ENCODE results near the gene VNN1. TPM values are rescaled to one million over a fixed set of nuclear protein-coding genes. Genes with fewer than 3 reads are reported as not detected.
A peak's percentile ranks its signal among the peaks of the same experiment; 100 is the strongest.

VNN1 gene
- total and polyA plus RNA-seq, 11 donors = 0.29 to 2.2 (median 0.49) TPM

DNA sequence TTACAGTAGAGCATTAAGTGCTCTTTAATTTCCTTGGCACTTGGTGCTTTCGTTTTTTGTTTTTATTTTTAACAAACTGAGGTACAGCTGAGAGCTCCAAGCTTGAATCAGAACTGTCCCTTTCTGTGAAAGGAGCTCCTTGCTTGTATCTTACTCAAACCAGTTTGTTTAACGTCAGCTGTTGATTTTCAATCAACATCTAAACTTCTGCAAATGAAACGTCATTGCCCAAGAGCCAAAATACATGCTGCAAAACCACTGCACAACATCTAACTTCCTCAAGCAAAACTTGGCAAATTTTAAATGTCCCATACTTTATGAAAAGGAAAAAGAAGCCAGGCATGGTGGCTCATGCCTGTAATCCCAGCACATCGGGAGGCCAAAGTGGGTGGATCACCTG lies 28.6 kb upstream of the VNN1 start:
- Histone ChIP-seq H3K9me3 (no peaks in the 10 kb centered on the region), H3K4me1 (peaks cover 0 to 11% (median 0%) of the 10 kb centered on the region in 12 donors), H3K36me3 (no peaks in the 10 kb centered on the region), H3K27me3 (no peaks in the 10 kb centered on the region), H3K27ac (peak overlapping the region in 2 of 12 donors; percentile 8 to 73), H3K4me3 (no peak overlapping the region)
- TF ChIP-seq POLR2A (IDR thresholded peaks at IDR 0.05) = no peak
- TF ChIP-seq, protein P1, sequence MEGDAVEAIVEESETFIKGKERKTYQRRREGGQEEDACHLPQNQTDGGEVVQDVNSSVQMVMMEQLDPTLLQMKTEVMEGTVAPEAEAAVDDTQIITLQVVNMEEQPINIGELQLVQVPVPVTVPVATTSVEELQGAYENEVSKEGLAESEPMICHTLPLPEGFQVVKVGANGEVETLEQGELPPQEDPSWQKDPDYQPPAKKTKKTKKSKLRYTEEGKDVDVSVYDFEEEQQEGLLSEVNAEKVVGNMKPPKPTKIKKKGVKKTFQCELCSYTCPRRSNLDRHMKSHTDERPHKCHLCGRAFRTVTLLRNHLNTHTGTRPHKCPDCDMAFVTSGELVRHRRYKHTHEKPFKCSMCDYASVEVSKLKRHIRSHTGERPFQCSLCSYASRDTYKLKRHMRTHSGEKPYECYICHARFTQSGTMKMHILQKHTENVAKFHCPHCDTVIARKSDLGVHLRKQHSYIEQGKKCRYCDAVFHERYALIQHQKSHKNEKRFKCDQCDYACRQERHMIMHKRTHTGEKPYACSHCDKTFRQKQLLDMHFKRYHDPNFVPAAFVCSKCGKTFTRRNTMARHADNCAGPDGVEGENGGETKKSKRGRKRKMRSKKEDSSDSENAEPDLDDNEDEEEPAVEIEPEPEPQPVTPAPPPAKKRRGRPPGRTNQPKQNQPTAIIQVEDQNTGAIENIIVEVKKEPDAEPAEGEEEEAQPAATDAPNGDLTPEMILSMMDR (IDR thresholded peaks at IDR 0.05) = no peak
- intact Hi-C loops (cut with DNase I) = no loop called here
- DNase-seq = no peak
- peak in 1 of 4 donors; percentile 50 for ATAC-seq
- 59 to 74% (median 68%) methylated on average over 4 of the region's 4 CpGs for WGBS, 4 donors

DNA sequence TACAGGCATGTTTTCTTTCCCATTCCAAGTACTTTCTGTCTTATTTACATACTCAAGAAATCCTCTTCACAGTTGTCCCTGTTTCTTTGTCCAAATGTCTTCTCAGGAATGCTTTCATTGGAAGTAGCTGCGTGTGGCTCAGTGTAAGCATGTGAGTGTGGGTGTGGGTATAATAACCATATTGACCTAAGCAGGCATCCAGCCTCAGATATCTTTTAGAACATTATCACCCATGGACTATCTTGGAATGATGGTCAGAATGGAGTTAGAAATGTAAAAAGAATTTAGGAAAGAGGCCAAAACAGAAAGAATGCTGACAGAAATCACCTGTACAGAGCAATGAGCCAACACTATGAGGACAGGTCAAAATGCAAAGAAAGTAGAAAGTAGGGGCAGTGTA lies 27.4 kb upstream of the VNN1 start:
- 45 to 74% (median 65%) methylated on average over 1 of the region's 1 CpG for WGBS, 4 donors
- no peaks in the 10 kb centered on the region for H3K9me3 ChIP-seq
- TF ChIP-seq, protein P1 (IDR thresholded peaks at IDR 0.05) = no peak
- TF ChIP-seq POLR2A (IDR thresholded peaks at IDR 0.05) = no peak
- H3K27ac ChIP-seq = no peak overlapping the region
- no peaks in the 10 kb centered on the region for H3K36me3 ChIP-seq
- ATAC-seq (no peak), DNase-seq (no peak)
- H3K4me3 ChIP-seq = no peak overlapping the region
- H3K4me1 ChIP-seq = peaks cover 0 to 17% (median 0%) of the 10 kb centered on the region in 12 donors
- no peaks in the 10 kb centered on the region for H3K27me3 ChIP-seq
- intact Hi-C loops (cut with DNase I) = no loop called here

DNA sequence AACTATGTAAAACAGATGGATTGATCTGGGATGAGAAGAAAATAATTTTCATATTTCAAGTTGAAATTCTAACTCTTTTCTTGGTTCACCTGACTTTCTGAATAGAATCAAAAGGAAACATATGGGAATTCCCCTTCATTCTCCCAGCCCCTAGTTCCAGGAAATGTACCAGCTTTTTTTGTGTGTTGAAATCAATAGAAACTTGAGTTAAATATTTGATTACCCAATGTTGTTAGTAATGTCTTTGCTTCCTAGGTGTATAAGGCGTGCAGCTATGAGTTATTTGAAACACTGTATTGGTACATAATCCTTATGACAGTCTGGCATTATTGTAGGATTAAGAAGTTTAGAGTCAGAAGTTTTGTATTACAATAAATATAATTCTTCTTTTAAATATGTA lies 22.4 kb upstream of the VNN1 start:
- Histone ChIP-seq H3K36me3 (no peaks in the 10 kb centered on the region), H3K9me3 (no peaks in the 10 kb centered on the region), H3K27ac (no peak overlapping the region), H3K4me1 (peaks cover 0 to 23% (median 0%) of the 10 kb centered on the region in 12 donors), H3K4me3 (no peak overlapping the region), H3K27me3 (no peaks in the 10 kb centered on the region)
- TF ChIP-seq, protein P1 (IDR thresholded peaks at IDR 0.05) = no peak
- no peak for TF ChIP-seq POLR2A (IDR thresholded peaks at IDR 0.05)
- 60 to 70% (median 62%) methylated on average over 1 of the region's 1 CpG for WGBS, 4 donors
- DNase-seq (no peak), ATAC-seq (no peak)
- intact Hi-C loops (cut with DNase I) = no loop called here

DNA sequence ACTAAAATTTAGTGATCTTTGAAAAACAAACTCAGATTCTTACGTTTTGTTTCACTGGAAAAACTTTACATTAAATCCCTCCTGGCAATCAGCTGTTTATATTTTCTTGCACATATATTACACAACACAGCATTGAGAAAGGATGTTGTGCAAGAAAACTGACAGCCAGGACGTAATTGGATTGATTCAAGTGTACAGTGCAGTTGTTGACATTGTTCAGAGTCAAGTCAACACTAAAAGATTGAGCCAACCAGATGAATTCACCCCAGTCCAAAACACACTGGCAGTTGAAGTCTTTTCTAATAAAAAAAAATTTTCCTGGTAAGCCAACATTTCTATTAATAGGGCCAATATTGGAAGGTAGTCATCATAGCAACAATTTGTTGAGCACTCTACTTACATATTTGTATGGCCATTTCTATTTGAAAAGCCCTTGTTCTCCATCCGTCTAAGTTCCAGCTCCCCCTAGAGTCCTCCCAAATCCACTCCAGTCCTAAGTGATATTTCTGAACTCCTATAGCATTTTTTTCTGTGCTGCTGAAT lies 20.9 kb upstream of the VNN1 start:
- H3K27me3 ChIP-seq = no peaks in the 10 kb centered on the region
- peaks cover 0 to 23% (median 0%) of the 10 kb centered on the region in 12 donors for H3K4me1 ChIP-seq
- H3K27ac ChIP-seq = peak overlapping the region in 1 of 12 donors; percentile 25
- DNase-seq (no peak), ATAC-seq (peak in 1 of 4 donors; percentile 45)
- H3K36me3 ChIP-seq = no peaks in the 10 kb centered on the region
- WGBS, 4 donors = 35 to 37% (median 37%) methylated on average over 3 of the region's 3 CpGs
- intact Hi-C loops (cut with DNase I) = no loop called here
- H3K4me3 ChIP-seq = no peak overlapping the region
- TF ChIP-seq POLR2A (IDR thresholded peaks at IDR 0.05) = no peak
- TF ChIP-seq, protein P1 (IDR thresholded peaks at IDR 0.05) = peak in 2 of 12 donors; percentile 10 to 26
- H3K9me3 ChIP-seq = no peaks in the 10 kb centered on the region

Measured in heart left ventricle (tissue), 16 donors.